ENCODE data around the gene SCRT2. TPM values are rescaled to one million over a fixed set of nuclear protein-coding genes. Genes with fewer than 3 reads are reported as not detected.

Gene SCRT2
- total and polyA plus RNA-seq, 2 of the 4 experiments (the other 2 are of a cell fraction) = not detected

DNA sequence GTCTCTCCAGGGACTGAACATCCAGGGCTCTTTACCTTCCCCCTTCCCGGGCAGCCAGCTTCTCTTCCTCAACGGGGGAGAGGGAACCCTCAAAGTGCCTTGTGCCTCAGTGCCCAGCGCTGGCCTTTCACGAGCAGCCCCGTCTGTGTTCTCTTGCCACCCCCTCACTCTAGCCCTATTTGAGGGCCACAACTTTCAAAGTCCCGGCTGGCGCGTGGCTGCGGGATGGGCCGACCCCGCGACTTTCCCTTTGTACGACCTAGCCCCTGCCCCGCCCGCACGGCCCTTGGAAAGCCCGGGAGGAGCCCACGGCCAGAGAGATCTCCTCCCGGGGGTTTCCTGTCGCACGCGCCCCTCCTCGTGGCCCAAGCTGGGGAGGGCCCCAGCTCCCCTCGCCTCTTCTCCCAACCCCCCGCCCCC is 559 bp downstream of the SCRT2 start:
- Histone ChIP-seq H4K8ac (ENCODE audit: low read depth in 2 of 2, low read length in 2 of 2) (no peak overlapping the region), H2AFZ (replicated peaks; ENCODE audit: low read length, poor library complexity) (no peak overlapping the region), H3K79me1 (ENCODE audit: low read depth in 1 of 2, low read length in 2 of 2) (no peaks in the 10 kb centered on the region), H2BK20ac (ENCODE audit: low read depth, low read length) (no peak overlapping the region), H3K56ac (ENCODE audit: extremely low read depth, insufficient read depth, low read length) (no peak overlapping the region), H3K36me3 (ENCODE audit: control insufficient read depth, insufficient read depth, low read length) (no peaks in the 10 kb centered on the region), H2AK5ac (ENCODE audit: low read depth, low read length) (no peak overlapping the region), H3K27me3 (ENCODE audit: control insufficient read depth, insufficient read depth, low read length) (peaks cover 61% of the 10 kb centered on the region), H3K14ac (replicated peaks; ENCODE audit: low read depth, low read length) (no peak overlapping the region), H3K9me1 (ENCODE audit: insufficient read depth, low read length) (no peaks in the 10 kb centered on the region), H3K9me3 (ENCODE audit: control insufficient read depth, insufficient read depth, low read length) (no peaks in the 10 kb centered on the region), H2BK5ac (ENCODE audit: low read depth, low read length, poor library complexity, severe bottlenecking) (no peak overlapping the region), H3K27ac (ENCODE audit: insufficient read depth, low read length) (no peak overlapping the region), H2BK120ac (ENCODE audit: low read depth, low read length) (no peak overlapping the region), H4K5ac (ENCODE audit: low read depth, low read length) (no peak overlapping the region), H2BK15ac (ENCODE audit: low read depth, low read length) (no peak overlapping the region), H3K4me3 (ENCODE audit: insufficient read depth, low read depth, low read length) (no peak overlapping the region), H4K91ac (ENCODE audit: insufficient read depth, low read depth, low read length) (no peak overlapping the region), H3K4me1 (ENCODE audit: control insufficient read depth, insufficient read depth, low read length) (no peaks in the 10 kb centered on the region), H2AK9ac (replicated peaks; ENCODE audit: low read depth, low read length, poor library complexity) (no peak overlapping the region), H3K18ac (ENCODE audit: low read depth, low read length) (no peak overlapping the region), H3K9ac (ENCODE audit: low read depth, low read length) (no peak overlapping the region), H3K23ac (ENCODE audit: low read depth, low read length) (no peak overlapping the region), H4K20me1 (ENCODE audit: insufficient read depth, low read length) (no peaks in the 10 kb centered on the region), H3K4ac (ENCODE audit: low read depth, low read length) (no peak overlapping the region), H3K4me2 (ENCODE audit: low read depth, low read length) (no peak overlapping the region)
- in situ Hi-C loops (cut with MboI; ENCODE audit: low sequenced_read_pairs) = loop anchor here (10.0 kb wide), 1 partner anchor 110 kb away; no protein-coding TSS in a partner anchor
- dilution Hi-C loops (cut with HindIII; ENCODE audit: low sequenced_read_pairs, unreplicated experiment) = no loop called here
- DNase-seq (no peak), ATAC-seq (ENCODE audit: low read depth) (no peak)
- intact Hi-C loops (cut with micrococcal nuclease) = no loop called here
- no TSS peak for BruUV-seq (replicated peaks)
- CTCF ChIA-PET = interaction anchor here (1.1 to 1.5 kb wide), 2 partner anchors 8 to 29 kb away, joined by 3 to 5 read pairs; no protein-coding TSS in a partner anchor
- TF ChIP-seq RFX5 (IDR thresholded peaks at IDR 0.05; ENCODE audit: low read depth, low read length) = no peak
- no peak for TF ChIP-seq CHD1 (IDR thresholded peaks at IDR 0.05; ENCODE audit: low read depth, low read length)
- TF ChIP-seq SMC3 (IDR thresholded peaks at IDR 0.05; ENCODE audit: low read depth, low read length) = no peak
- 5% methylated on average over 13 of the region's 25 CpGs; no CpG with 5 or more reads in 1 of the 2 experiments for WGBS, 2 experiments (ENCODE audit: extremely low coverage in 2 of 2, insufficient read length in 1 of 2)
- POLR2A ChIA-PET (ENCODE audit: unreplicated experiment) = interaction anchor here (0.6 kb wide), 1 partner anchor 29 kb away, joined by 3 read pairs; no protein-coding TSS in a partner anchor
